HG03521 (cell line): Measurements from ENCODE around the gene P2RY14.

Experiments
- ATAC-seq: cut with Tn5 transposase; IDR thresholded peaks from one replicate; pipeline ENCODE4 v1.9.1; 2021; ENCODE audit warnings: mild to moderate bottlenecking, moderate library complexity; ENCODE audit not compliant: unreplicated experiment

P2RY14 gene

GRCh38 chr3:151219056-151219455 is 59.3 kb downstream of the P2RY14 start:
- no peak for ATAC-seq

- ATAC-seq = no peak
These were observed 60.2 kb downstream of the P2RY14 start for GRCh38 chr3:151218136-151218535.

GRCh38 chr3:151216641-151217607 is 61.4 kb downstream of the P2RY14 start:
- ATAC-seq = no peak

- ATAC-seq = no peak
These were observed 63.9 kb downstream of the P2RY14 start for GRCh38 chr3:151214459-151214858.

- no peak for ATAC-seq
These were observed 64.5 kb downstream of the P2RY14 start for GRCh38 chr3:151213881-151214280.

GRCh38 chr3:151213151-151213550 is 65.2 kb downstream of the P2RY14 start:
- no peak for ATAC-seq

GRCh38 chr3:151210676-151211381 is 67.5 kb downstream of the P2RY14 start:
- ATAC-seq = no peak

- no peak for ATAC-seq
These were observed 68.7 kb downstream of the P2RY14 start for GRCh38 chr3:151209654-151210053.

- no peak for ATAC-seq
These were observed 72.1 kb downstream of the P2RY14 start for GRCh38 chr3:151206201-151206600.

- no peak for ATAC-seq
These were observed 72.9 kb downstream of the P2RY14 start for GRCh38 chr3:151205482-151205881.

- no peak for ATAC-seq
These were observed 73.6 kb downstream of the P2RY14 start for GRCh38 chr3:151204530-151205402.

- peak; percentile 94 for ATAC-seq
These were observed 75.3 kb downstream of the P2RY14 start, which contains the start of gene GPR171 for GRCh38 chr3:151203051-151203420. TSS of gene GPR171 (minus strand) at chr3:151203216. CDS start at chr3:151199386, 3,830 bp downstream.

- ATAC-seq = no peak
These were observed 77.2 kb downstream of the P2RY14 start for GRCh38 chr3:151201051-151201730.

GRCh38 chr3:151200586-151200985 is 77.8 kb downstream of the P2RY14 start:
- ATAC-seq = no peak

GRCh38 chr3:151199554-151200438 is 78.5 kb downstream of the P2RY14 start:
- ATAC-seq = no peak

GRCh38 chr3:151198849-151199248 is 79.5 kb downstream of the P2RY14 start:
- ATAC-seq = no peak

GRCh38 chr3:151197981-151198767 is 80.2 kb downstream of the P2RY14 start:
- no peak for ATAC-seq

GRCh38 chr3:151197228-151197627 is 81.1 kb downstream of the P2RY14 start:
- ATAC-seq = no peak

GRCh38 chr3:151196434-151196833 is 81.9 kb downstream of the P2RY14 start:
- ATAC-seq = no peak
